Heart left ventricle (tissue), 16 donors: Measurements from ENCODE around the gene USH1C. TPM values are rescaled to one million over a fixed set of nuclear protein-coding genes. Genes with fewer than 3 reads are reported as not detected.

Source experiments
- ATAC-seq, 4 donors: fragments of 200-7000 bp; cut with Tn5 transposase; one replicate each; pipeline ENCODE4 v1.9.1; 2020 to 2022; ENCODE audit warnings: moderate library complexity in 4 of 4, mild to moderate bottlenecking in 3 of 4, moderate number of reproducible peaks in 1 of 4
- DNase-seq, 5 donors: peaks; one replicate each; pipeline ENCODE4 v3.0.0-alpha.2; 2020
- H3K27ac ChIP-seq, 12 donors: fragments of 200-600 bp; sonication (generic) in 4 of 12; one replicate each; pipeline versions ENCODE4 v1.5.0 to v1.8.0; 2016 to 2022; ENCODE audit warnings: mild to moderate bottlenecking in 2 of 12
- H3K27me3 ChIP-seq, 9 donors: fragments of 200-600 bp; sonication (generic) in 2 of 9; one replicate each; pipeline versions ENCODE4 v1.5.1 to v1.8.0; 2016 to 2022; ENCODE audit warnings: mild to moderate bottlenecking in 3 of 9
- H3K36me3 ChIP-seq, 9 donors: fragments of 200-600 bp; sonication (generic) in 2 of 9; one replicate each; pipeline versions ENCODE4 v1.5.0 to v1.8.0; 2018 to 2022; ENCODE audit warnings: mild to moderate bottlenecking in 2 of 9
- H3K4me1 ChIP-seq, 12 donors: fragments of 200-600 bp; sonication (generic) in 4 of 12; one replicate each; pipeline versions ENCODE4 v1.5.0 to v1.8.0; 2016 to 2022; ENCODE audit warnings: mild to moderate bottlenecking in 3 of 12
- H3K4me3 ChIP-seq, 12 donors: fragments of 200-600 bp; sonication (generic) in 4 of 12; one replicate each; pipeline versions ENCODE4 v1.5.0 to v1.8.0; 2017 to 2022; ENCODE audit warnings: mild to moderate bottlenecking in 9 of 12, moderate library complexity in 4 of 12
- H3K9me3 ChIP-seq, 12 donors: fragments of 200-600 bp; sonication (generic) in 4 of 12; one replicate each; pipeline versions ENCODE4 v1.5.0 to v1.8.0; 2016 to 2022; ENCODE audit warnings: mild to moderate bottlenecking in 1 of 12
- POLR2A ChIP-seq, 2 donors: fragments of 450-650 bp; IDR thresholded peaks; one replicate each; pipeline ENCODE4 v1.6.1; 2017; ENCODE audit warnings: antibody characterized with exemption in 2 of 2, mild to moderate bottlenecking in 2 of 2, moderate library complexity in 2 of 2
- WGBS, 4 donors: extraction: QIAGEN DNeasy Blood & Tissue Kit in 2 of 4; methylation state at CpG; one replicate each; pipeline versions ENCODE4 v1.1.5 to v1.1.7; 2013 to 2018; 5-methylcytosine and 5-hydroxymethylcytosine counted together
- intact Hi-C, 10 donors: fragments of 100-400 bp; cut with DNase I; formaldehyde crosslinking; loops; one replicate each; pipeline versions ENCODE4 v1.11.1 to v1.14.2; 2022
- polyA plus RNA-seq, 2 donors: library from polyadenylated mRNA; stranded (reverse); fragments of 200-250 nt; gene quantifications; one replicate each; pipeline ENCODE4 v1.2.3, GENCODE V29; 2013
- total RNA-seq, 9 donors: library from RNA; depleted of rRNA in 2 of 9; stranded (reverse); fragments of >200 nt in 2 of 9; fragmentation: NEBNext Ultra II Directional in 3 of 9; extraction: Animal tissue kit (Norgen Biotek cat#: 25700) in 3 of 9; gene quantifications; one replicate each; pipeline versions ENCODE4 v1.1.0 to v1.2.4, GENCODE V29; 2016 to 2023
- TF ChIP-seq, protein P1 (sequence below), 12 donors: fragments of 200-600 bp; sonication (generic) in 4 of 12; IDR thresholded peaks; one replicate each; pipeline versions ENCODE4 v1.5.0 to v1.8.0; 2018 to 2022; ENCODE audit warnings: antibody characterized with exemption in 12 of 12, mild to moderate bottlenecking in 5 of 12
- donor health status: ischemic (EF 13 %, LVEDD 7.1; RV severe dilation, severe dysfunction).
- donor health status: healthy with polysubstance abuse.
- donor health status: DM: no; HTN: yes; CAD: no.
- donor health status: DM: no; HTN: no; CAD: no.
- donor health status: ischemic (EF 25% LVEDD 6.9; RV normal size, moderate dysfunction).
- donor health status: ischemic (EF 25% LVEDD 5.7; RV mildly dilated, moderate dysfunction).
- donor health status: healthy.
- donor health status: DM: yes; HTN: yes; CAD: no.
- donor health status: ischemic (EF 35%, LVEDD 5.7; RV mildly dilated, moderate dysfunction).
- donor health status: nonischemic (EF 11% LVEDD 7.7; RV severe dilation, severe dysfunction).
- donor health status: DM: yes; HTN: yes; CAD: no.
- donor health status: PGD.
- donor health status: ischemic (EF 29% LVEDD 5.4; RV normal size, mild dysfunction).
- donor health status: nonischemic (EF 23%, LVEDD 6.1; RV moderate dilation, normal function).

Gene USH1C
- total and polyA plus RNA-seq, 11 donors: 0.06 to 0.23 (median 0.16) TPM; not detected in 8

DNA sequence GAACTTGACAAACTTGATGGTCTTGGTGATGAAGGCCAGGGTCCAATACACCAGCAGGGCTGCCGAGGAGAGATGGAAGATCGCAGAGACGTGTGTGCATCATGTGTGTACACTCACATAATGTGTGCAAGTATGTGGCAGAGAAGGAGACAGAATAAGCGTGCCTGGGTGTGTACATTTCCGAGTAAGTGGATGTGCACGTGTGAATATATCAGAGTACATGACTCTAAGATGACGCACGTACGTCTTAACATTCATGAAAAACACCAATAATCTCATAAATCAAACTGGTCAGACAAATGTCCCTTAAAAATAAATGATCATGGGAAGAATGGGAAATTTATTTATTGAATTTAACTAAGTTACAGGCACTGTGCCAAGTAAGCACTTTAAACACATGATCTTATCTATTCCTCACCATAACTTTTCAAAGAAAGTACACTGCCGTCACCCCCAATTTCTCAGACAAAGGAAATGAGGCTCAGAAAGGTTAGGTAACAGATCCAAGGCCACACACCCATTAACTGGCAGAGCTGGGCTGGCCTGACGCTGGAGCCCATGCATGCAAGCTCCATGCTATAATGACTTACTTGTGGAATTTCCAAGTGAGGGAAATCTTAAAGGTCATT, 80.6 kb downstream of the USH1C start:
- H3K9me3 ChIP-seq: no peaks in the 10 kb centered on the region
- H3K27me3 ChIP-seq: no peaks in the 10 kb centered on the region
- H3K27ac ChIP-seq: no peak overlapping the region
- no peaks in the 10 kb centered on the region for H3K4me1 ChIP-seq
- no peak for TF ChIP-seq POLR2A (IDR thresholded peaks at IDR 0.05)
- TF ChIP-seq, protein P1, sequence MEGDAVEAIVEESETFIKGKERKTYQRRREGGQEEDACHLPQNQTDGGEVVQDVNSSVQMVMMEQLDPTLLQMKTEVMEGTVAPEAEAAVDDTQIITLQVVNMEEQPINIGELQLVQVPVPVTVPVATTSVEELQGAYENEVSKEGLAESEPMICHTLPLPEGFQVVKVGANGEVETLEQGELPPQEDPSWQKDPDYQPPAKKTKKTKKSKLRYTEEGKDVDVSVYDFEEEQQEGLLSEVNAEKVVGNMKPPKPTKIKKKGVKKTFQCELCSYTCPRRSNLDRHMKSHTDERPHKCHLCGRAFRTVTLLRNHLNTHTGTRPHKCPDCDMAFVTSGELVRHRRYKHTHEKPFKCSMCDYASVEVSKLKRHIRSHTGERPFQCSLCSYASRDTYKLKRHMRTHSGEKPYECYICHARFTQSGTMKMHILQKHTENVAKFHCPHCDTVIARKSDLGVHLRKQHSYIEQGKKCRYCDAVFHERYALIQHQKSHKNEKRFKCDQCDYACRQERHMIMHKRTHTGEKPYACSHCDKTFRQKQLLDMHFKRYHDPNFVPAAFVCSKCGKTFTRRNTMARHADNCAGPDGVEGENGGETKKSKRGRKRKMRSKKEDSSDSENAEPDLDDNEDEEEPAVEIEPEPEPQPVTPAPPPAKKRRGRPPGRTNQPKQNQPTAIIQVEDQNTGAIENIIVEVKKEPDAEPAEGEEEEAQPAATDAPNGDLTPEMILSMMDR (IDR thresholded peaks at IDR 0.05): no peak
- H3K36me3 ChIP-seq: peaks cover 0 to 8% (median 0%) of the 10 kb centered on the region in 9 donors
- ATAC-seq: no peak
- 81 to 83% (median 83%) methylated on average over 11 of the region's 11 CpGs for WGBS, 4 donors
- intact Hi-C loops: no loop called here
- no peak for DNase-seq
- no peak overlapping the region for H3K4me3 ChIP-seq

DNA sequence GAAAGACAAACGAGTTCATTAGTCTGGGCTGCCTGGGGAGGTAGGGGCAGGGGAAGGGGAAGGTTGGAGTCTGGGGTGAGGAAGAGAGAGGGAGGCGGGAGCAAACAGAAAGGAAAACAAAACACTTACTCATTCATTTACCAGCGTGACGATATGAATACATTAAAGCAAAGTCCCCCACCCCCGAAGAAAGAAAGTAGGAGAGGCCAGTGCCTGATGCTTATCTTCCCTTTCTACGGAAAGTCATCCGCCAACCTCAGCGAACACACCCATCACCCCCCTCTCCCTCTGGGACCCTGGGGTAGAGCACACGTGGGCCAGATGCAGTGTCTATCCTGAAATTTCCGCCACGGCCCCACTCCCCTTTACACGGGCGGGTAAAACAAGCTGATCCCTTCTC, 81.3 kb downstream of the USH1C start:
- H3K9me3 ChIP-seq: no peaks in the 10 kb centered on the region
- no peaks in the 10 kb centered on the region for H3K4me1 ChIP-seq
- no peaks in the 10 kb centered on the region for H3K27me3 ChIP-seq
- H3K27ac ChIP-seq: no peak overlapping the region
- H3K36me3 ChIP-seq: peaks cover 0 to 4% (median 0%) of the 10 kb centered on the region in 9 donors
- intact Hi-C loops: no loop called here
- no peak for DNase-seq
- H3K4me3 ChIP-seq: no peak overlapping the region
- WGBS, 4 donors: 68 to 80% (median 72%) methylated on average over 13 of the region's 13 CpGs
- ATAC-seq: no peak
- TF ChIP-seq, protein P1 (IDR thresholded peaks at IDR 0.05): no peak
- TF ChIP-seq POLR2A (IDR thresholded peaks at IDR 0.05): no peak

DNA sequence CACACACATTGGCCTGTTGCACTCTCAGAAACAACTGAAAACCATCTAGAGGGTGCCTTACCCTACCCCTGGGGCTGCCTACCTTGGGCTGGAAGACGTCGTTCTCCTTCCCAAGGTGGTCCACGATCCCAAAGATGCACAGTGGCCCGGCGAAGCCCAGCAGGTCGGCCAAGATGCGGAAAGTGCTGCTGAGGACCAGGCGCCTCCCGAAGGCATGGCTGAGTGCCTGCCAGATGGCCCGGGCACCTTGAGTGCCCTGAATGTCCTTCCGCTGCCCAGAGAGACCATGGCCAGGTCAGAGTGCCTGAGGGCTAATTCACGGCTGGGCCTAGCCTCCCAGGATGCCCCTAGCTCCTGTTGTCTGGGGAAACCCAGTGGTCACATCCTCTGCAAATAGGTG, 83.8 kb downstream of the USH1C start:
- TF ChIP-seq POLR2A (IDR thresholded peaks at IDR 0.05): no peak
- TF ChIP-seq, protein P1 (IDR thresholded peaks at IDR 0.05): no peak
- ATAC-seq (no peak), DNase-seq (no peak)
- peaks cover 0 to 4% (median 0%) of the 10 kb centered on the region in 9 donors for H3K36me3 ChIP-seq
- WGBS, 4 donors: 93 to 94% (median 94%) methylated on average over 10 to 12 of the region's 12 CpGs
- intact Hi-C loops: no loop called here
- no peaks in the 10 kb centered on the region for H3K9me3 ChIP-seq
- no peak overlapping the region for H3K4me3 ChIP-seq
- no peak overlapping the region for H3K27ac ChIP-seq
- no peaks in the 10 kb centered on the region for H3K4me1 ChIP-seq
- no peaks in the 10 kb centered on the region for H3K27me3 ChIP-seq

DNA sequence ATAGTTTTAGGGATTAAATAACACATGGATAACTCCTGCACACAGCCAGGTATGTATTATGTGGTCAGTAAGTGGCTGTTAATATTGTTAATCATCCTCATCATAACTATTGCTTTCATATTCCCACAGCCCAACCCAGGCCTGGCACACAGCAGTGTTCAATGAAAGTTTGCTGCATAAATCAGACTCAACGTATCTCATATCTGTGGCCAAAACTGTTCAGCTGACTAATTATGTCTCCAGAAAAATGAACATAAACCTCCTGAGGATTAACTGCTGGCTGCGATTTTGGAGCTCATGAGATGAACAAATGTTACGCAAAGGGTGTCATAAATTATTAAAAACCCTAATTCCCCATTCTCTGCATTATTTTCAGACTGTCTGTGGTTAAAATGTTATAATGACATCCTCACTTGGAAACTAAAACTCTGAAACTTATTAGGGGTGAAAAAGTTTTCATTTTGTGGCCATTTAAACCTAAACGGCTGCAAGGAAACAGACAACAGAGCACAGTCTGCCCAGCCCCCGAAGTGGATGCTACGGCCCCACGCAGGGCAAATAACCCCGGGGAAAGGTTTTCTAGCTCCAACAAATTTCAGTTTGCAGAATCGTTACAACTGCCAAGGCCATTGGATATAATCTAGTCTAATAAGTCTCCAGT, 84.8 kb downstream of the USH1C start:
- H3K36me3 ChIP-seq: peaks cover 0 to 4% (median 0%) of the 10 kb centered on the region in 9 donors
- intact Hi-C loops: no loop called here
- no peaks in the 10 kb centered on the region for H3K9me3 ChIP-seq
- ATAC-seq (no peak), DNase-seq (no peak)
- H3K27ac ChIP-seq: no peak overlapping the region
- WGBS, 4 donors: 71 to 80% (median 76%) methylated on average over 9 of the region's 9 CpGs
- TF ChIP-seq, protein P1 (IDR thresholded peaks at IDR 0.05): no peak
- no peak for TF ChIP-seq POLR2A (IDR thresholded peaks at IDR 0.05)
- H3K4me1 ChIP-seq: no peaks in the 10 kb centered on the region
- no peaks in the 10 kb centered on the region for H3K27me3 ChIP-seq
- no peak overlapping the region for H3K4me3 ChIP-seq
